Astrocyte of the spinal cord (primary cell): ENCODE data around the gene LIPA.
"Not testable (repeated sequence)": the region's sequence is repeated elsewhere in the genome, so short reads cannot be mapped to it uniquely, and the experiment has no call there.

Source experiments
- DNase-seq: peaks from one replicate; pipeline ENCODE4 v3.0.0; 2011; ENCODE audit warnings: low read depth, low spot score
- H3K4me3 ChIP-seq: 2 replicates; pipeline ENCODE4 v1.5.1; 2011; ENCODE audit warnings: low read depth, mild to moderate bottlenecking, low read length, moderate library complexity
- in situ Hi-C: cut with HindIII; loops from 2 replicates; pipeline ENCODE4 v1.10.0; 2017; ENCODE audit warnings: low sequenced_read_pairs
- TF ChIP-seq, protein P1 (sequence below): IDR thresholded peaks from 2 replicates; pipeline ENCODE4 v1.5.1; 2012; ENCODE audit warnings: low read depth, mild to moderate bottlenecking, low read length, inconsistent platforms

Gene LIPA

DNA sequence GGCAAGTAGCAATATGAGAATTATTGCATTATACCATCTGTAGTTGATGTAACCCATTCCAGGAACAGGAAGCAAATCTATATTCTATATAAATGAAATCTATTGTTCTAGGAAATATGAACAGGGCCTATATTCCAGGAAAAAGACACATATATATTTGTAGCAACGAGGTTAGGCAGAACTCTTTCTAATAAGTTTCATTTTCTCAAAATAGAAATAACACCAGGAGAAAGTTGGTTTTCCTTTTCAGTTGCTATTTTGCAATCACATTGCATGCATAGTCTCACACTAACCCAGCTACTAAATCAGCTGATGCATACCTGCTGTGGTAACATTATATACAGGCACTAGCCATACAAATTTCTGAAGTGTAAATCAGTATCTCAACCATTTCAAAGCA, 44.0 kb upstream of the LIPA start:
- peak; percentile 64 for DNase-seq
- no peak overlapping the region for H3K4me3 ChIP-seq
- TF ChIP-seq, protein P1, sequence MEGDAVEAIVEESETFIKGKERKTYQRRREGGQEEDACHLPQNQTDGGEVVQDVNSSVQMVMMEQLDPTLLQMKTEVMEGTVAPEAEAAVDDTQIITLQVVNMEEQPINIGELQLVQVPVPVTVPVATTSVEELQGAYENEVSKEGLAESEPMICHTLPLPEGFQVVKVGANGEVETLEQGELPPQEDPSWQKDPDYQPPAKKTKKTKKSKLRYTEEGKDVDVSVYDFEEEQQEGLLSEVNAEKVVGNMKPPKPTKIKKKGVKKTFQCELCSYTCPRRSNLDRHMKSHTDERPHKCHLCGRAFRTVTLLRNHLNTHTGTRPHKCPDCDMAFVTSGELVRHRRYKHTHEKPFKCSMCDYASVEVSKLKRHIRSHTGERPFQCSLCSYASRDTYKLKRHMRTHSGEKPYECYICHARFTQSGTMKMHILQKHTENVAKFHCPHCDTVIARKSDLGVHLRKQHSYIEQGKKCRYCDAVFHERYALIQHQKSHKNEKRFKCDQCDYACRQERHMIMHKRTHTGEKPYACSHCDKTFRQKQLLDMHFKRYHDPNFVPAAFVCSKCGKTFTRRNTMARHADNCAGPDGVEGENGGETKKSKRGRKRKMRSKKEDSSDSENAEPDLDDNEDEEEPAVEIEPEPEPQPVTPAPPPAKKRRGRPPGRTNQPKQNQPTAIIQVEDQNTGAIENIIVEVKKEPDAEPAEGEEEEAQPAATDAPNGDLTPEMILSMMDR: no peak
- in situ Hi-C loops: no loop called here

DNA sequence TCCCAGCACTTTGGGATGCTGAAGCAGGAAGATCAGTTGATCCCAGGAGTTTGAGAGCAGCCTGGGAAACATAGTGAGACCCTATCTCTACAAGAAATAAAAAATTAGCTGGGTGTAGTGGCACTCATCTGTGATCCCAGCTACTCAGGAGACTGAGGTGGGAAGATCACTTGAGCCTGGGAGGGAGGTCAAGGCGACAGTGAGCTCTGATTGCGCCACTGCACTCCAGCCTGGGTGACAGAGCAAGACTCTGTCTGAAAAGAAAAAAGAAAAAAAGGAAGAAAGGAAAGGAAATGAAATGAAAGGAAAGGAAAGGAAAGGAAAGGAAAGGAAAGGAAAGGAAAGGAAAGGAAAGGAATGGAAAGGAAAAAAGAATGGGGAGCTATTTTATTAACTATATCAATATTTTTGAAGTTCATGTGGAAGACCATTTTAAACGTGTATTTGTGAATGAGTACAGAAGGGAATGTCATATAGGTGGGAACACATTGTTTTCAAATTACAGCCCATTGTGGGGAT, 43.2 kb upstream of the LIPA start:
- no peak overlapping the region for H3K4me3 ChIP-seq

GRCh38 chr10:89285303-89285702, 33.7 kb upstream of the LIPA start:
- H3K4me3 ChIP-seq, DNase-seq, in situ Hi-C loops: not testable (repeated sequence)

More for the DNA sequence above, 43.2 kb upstream of the LIPA start:
- in situ Hi-C loops: no loop called here
- DNase-seq: no peak
- TF ChIP-seq, protein P1: no peak

DNA sequence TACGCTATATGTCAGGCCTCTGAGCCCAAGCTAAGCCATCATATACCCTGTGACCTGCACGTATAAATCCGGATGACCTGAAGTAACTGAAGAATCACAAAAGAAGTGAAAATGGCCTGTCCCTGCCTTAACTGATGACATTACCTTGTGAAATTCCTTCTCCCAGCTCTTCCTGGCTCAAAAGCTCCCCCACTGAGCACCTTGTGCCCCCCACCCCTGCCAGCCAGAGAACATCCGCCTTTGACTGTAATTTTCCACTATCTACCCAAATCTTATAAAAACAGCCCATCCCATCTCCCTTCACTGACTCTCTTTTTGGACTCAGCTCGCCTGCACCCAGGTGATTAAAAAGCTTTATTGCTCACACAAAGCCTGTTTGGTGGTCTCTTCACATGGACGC, 33.1 kb upstream of the LIPA start:
- in situ Hi-C loops, DNase-seq, H3K4me3 ChIP-seq: not testable (repeated sequence)

DNA sequence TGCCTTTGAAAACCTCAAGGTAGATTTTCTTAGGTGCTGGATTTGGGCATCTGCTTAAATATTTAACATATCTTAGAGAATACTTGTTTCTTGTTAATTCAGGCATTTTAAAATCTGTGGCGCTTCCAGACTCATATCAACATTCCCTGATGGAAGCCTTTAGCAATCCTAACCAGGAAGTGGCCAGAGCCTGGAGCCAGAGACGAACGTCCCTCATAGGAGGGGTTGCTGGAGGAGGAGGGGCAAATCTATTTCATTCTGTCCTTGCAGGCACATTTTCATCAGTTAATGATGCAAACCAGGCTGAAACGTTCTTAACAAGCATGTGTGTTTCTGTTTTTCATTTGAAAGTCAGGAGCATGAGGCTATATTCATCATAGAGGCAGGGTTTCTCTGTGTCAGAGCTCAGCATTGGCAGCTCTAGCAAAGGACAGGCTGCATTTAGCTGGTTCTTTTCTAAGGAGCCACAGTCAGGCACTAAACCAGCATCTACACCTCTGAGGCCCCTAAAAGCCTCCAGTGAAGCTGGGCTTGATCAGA, 32.4 kb upstream of the LIPA start:
- peak; percentile 78 for DNase-seq
- TF ChIP-seq, protein P1: no peak
- in situ Hi-C loops: no loop called here
- no peak overlapping the region for H3K4me3 ChIP-seq

DNA sequence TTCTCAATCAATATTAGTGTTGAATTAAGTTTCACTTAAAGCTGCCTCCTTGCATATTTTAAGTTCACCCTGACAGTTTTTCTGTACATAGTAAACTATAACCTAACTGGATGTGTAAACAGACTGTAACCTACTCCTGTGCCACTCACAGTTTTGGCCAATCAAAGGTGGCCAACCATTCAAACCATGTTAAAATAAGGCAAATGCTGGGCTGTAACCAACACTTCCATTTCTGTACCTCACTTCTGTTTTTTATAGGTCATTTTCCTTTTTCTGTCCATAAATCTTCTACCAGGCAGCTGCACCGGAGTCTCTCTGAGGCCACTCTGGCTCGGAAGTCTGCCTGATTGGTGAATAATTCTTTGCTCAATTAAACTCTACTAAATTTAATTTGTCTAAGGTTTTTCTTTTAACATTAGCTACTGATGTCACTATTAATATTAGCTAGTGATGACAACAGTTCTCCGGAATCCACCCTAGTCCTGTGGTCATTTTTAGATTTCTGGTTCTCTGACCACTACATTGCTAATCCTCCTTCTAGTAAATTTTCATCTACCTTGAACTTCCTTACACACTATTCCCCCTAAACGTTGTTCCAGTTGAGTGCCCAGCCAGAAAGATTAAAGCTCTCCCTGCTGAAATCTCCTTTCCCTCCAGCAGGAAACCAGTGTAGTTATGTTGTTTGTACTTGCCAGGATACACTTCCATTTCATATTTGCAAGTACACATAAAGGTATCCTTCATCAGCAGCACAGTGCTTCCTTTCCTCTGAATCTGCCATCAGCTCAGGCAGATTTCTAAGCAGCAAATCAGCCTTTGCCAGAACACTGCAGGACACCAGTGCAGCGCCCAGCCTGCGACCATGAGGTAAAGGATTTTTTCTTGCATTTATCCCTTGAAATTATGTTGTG, 31.7 kb upstream of the LIPA start:
- TF ChIP-seq, protein P1: no peak
- DNase-seq: peak; percentile 56
- in situ Hi-C loops: no loop called here
- no peak overlapping the region for H3K4me3 ChIP-seq

GRCh38 chr10:89281606-89282395, 30.2 kb upstream of the LIPA start:
- TF ChIP-seq, protein P1: no peak
- DNase-seq: peak; percentile 29
- in situ Hi-C loops: no loop called here
- H3K4me3 ChIP-seq: no peak overlapping the region
